Activated T-helper 2 cell treated with anti-CD3 and anti-CD28 coated beads, Interferon-gamma antibody, Interleukin-2, Interleukin-4, amounts not matched to agents 10 μg/mL and 5 μg/mL and 100 μg/mL, durations not matched to agents 14 hours and 24 hours and 36 hours (primary cell): ENCODE results near the gene FBXL20. TPM values are rescaled to one million over a fixed set of nuclear protein-coding genes. Genes with fewer than 3 reads are reported as not detected.
A peak's percentile ranks its signal among the peaks of the same experiment; 100 is the strongest.
"Not testable (repeated sequence)": the region's sequence is repeated elsewhere in the genome, so short reads cannot be mapped to it uniquely, and the experiment has no call there.

Source experiments
- DNase-seq: peaks from one replicate; pipeline ENCODE4 v3.0.0; 2021; ENCODE audit warnings: low spot score
- H3K27ac Mint-ChIP-seq: one replicate; pipeline ENCODE4 v1.8.0; 2021; ENCODE audit warnings: mixed read lengths
- H3K27me3 Mint-ChIP-seq: one replicate; pipeline ENCODE4 v1.8.0; 2021; ENCODE audit warnings: low read depth, mixed read lengths
- H3K36me3 Mint-ChIP-seq: one replicate; pipeline ENCODE4 v1.8.0; 2021; ENCODE audit warnings: low read depth, mixed read lengths
- H3K4me1 Mint-ChIP-seq: one replicate; pipeline ENCODE4 v1.8.0; 2021; ENCODE audit warnings: low read depth, mixed read lengths
- H3K4me3 Mint-ChIP-seq: one replicate; pipeline ENCODE4 v1.8.0; 2021; ENCODE audit warnings: low read depth, mild to moderate bottlenecking, moderate library complexity, mixed read lengths
- H3K9me3 Mint-ChIP-seq: one replicate; pipeline ENCODE4 v1.8.0; 2021; ENCODE audit warnings: mixed read lengths
- intact Hi-C: fragments of 100-400 bp; cut with micrococcal nuclease; formaldehyde crosslinking; loops from one replicate; pipeline ENCODE4 v1.15.1; 2023
- total RNA-seq: library from RNA; stranded (reverse); gene quantifications from 2 replicates; pipeline ENCODE4 v1.2.3, GENCODE V29; 2022

Gene FBXL20
- total RNA-seq: 18.1 and 18.8 TPM in 2 replicates

DNA sequence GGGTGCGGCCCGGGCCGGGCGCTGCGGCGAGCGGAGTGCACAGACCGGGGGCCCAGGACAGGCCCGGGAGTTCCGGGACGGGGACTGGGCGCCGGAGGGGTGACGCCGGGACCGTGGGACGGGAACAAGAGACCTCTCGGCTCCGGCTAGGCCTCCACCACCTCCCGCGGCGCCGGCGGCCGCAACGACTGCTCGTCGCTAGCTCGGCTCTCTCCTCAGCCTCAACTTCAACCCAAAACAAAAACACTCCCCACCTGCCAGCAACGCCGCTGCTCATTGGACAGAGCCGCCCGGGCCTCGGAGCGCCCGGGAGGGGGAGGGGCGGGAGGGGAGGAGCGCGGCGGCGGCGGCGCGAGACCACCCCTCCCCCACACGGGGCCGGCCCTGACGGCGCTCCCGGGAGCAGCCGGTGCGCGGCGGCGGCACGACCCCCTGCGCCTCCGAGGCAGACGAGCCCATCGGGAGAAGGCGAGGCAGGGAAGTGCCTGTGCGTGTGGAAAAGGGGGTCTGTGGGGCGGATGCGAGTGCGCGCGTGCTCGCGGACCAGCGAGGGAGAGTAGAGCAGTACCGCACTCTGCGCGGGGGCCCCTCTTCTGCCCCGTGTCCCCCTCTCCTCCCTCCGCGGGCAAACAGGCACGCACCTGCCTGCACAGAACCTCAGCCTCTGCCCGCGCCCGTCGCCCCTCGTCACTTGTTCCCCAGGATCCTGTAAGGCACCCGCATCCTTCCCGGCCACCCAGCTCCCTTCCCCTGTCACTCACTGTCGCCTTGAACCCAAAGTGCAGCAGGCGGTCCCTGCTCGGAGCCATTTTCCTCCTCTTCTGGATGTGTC lies at the start of gene FBXL20:
FBXL20 (minus strand) TSS at position 215 of the 832 bp plus-strand sequence. CDS start 224 bp downstream, outside the sequence.
- no peaks in the 10 kb centered on the region for H3K9me3 Mint-ChIP-seq
- peaks cover 36% of the 10 kb centered on the region for H3K4me1 Mint-ChIP-seq

DNA sequence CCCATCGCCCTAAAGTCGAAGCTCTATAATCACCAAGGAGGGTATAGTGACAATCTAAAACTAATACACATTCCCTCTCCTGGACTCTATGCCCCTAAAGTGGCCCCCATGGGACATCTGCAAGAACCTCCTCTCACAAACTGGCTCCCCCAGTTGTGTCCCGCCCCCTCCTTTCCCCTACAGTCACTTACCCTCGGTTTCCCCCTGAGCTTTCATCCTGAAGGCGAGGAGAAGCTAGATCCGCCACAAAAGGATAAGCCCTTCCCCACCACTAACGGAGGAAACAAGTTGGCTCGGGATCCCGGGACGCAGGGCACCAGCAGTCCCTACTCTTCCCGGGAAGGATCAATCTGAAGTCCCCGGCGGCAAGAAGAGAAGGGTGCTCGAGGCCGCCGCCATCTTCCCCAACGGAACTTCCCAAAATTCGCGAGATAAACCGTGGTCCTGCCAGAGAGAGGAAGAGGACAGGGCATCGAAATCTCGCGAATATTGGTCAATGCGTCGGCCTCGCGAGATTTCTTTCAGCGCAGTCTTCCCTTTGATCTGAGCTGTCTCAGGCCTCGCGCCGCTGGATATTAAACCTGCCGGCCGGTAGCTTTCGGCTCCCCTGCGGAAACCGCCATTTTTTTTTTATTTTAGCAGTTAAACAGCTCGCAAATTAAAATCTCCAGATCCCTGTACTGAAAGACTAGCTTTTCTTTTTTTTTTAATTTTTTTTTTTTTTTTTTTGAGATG lies 49.6 kb upstream of the FBXL20 start, which contains the start of gene MED1:
MED1 (minus strand) TSS at position 417 of the 735 bp plus-strand sequence; CDS start at position 216, 201 bp downstream.
- peaks cover 26% of the 10 kb centered on the region for H3K36me3 Mint-ChIP-seq
- H3K4me1 Mint-ChIP-seq: peaks cover 14% of the 10 kb centered on the region
- peak within 1 kb of the TSS; percentile 96 for H3K27ac Mint-ChIP-seq
- intact Hi-C loops: loop anchor here (1.0 to 2.0 kb wide), 2 partner anchors 10 to 46 kb away; partner anchors contain the start of gene CDK12
- no peaks in the 10 kb centered on the region for H3K27me3 Mint-ChIP-seq
- peak; percentile 92 for DNase-seq
- peak within 1 kb of the TSS; percentile 97 for H3K4me3 Mint-ChIP-seq
- H3K9me3 Mint-ChIP-seq: no peaks in the 10 kb centered on the region

More for the DNA sequence above, at the start of gene FBXL20:
- Mint-ChIP-seq H3K36me3 (peaks cover 13% of the 10 kb centered on the region), H3K4me3 (peak within 1 kb of the TSS; percentile 93), H3K27ac (peak within 1 kb of the TSS; percentile 94), H3K27me3 (no peaks in the 10 kb centered on the region)
- intact Hi-C loops: no loop called here
- DNase-seq: peak; percentile 87

GRCh38 chr17:39450051-39450450 lies 48.6 kb upstream of the FBXL20 start:
- no peaks in the 10 kb centered on the region for H3K27me3 Mint-ChIP-seq
- H3K36me3 Mint-ChIP-seq: peaks cover 30% of the 10 kb centered on the region
- peak overlapping the region; percentile 97 for H3K4me3 Mint-ChIP-seq
- intact Hi-C loops: loop anchor here (2.0 kb wide), 1 partner anchor 45 kb away; no protein-coding TSS in a partner anchor
- DNase-seq: no peak
- H3K4me1 Mint-ChIP-seq: peaks cover 14% of the 10 kb centered on the region
- H3K27ac Mint-ChIP-seq: peak overlapping the region; percentile 96
- H3K9me3 Mint-ChIP-seq: no peaks in the 10 kb centered on the region

GRCh38 chr17:39447561-39447960 lies 46.1 kb upstream of the FBXL20 start:
- intact Hi-C loops: no loop called here
- H3K27ac Mint-ChIP-seq: no peak overlapping the region
- H3K27me3 Mint-ChIP-seq: no peaks in the 10 kb centered on the region
- H3K4me3 Mint-ChIP-seq: no peak overlapping the region
- no peak for DNase-seq
- no peaks in the 10 kb centered on the region for H3K9me3 Mint-ChIP-seq
- H3K36me3 Mint-ChIP-seq: peaks cover 45% of the 10 kb centered on the region
- peaks cover 11% of the 10 kb centered on the region for H3K4me1 Mint-ChIP-seq

DNA sequence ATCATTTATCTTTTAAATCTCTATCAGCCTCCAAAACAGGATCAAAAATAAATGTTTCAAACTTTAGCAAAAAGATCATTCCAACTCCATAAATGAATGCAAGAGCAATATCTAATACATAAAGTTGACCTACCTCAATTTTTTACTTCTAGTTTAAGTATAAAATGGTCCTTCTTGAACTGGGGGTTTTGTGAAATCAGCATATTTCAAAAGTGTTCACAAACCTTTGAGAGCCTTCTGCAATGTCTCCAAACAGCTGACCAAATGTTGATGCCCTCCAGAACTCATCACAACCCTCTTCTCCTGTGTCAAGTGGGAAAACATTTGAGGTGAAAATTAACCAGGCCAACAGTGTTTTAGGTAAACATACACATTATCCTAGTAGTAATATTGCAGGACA lies 41.9 kb upstream of the FBXL20 start:
- DNase-seq: no peak
- H3K27me3 Mint-ChIP-seq: no peaks in the 10 kb centered on the region
- no peaks in the 10 kb centered on the region for H3K9me3 Mint-ChIP-seq
- intact Hi-C loops: no loop called here
- no peak overlapping the region for H3K27ac Mint-ChIP-seq
- H3K4me3 Mint-ChIP-seq: no peak overlapping the region
- H3K4me1 Mint-ChIP-seq: peaks cover 5% of the 10 kb centered on the region
- H3K36me3 Mint-ChIP-seq: peaks cover 66% of the 10 kb centered on the region

- H3K27me3 Mint-ChIP-seq, H3K27ac Mint-ChIP-seq, H3K9me3 Mint-ChIP-seq, H3K4me1 Mint-ChIP-seq, DNase-seq, intact Hi-C loops, H3K4me3 Mint-ChIP-seq: not testable (repeated sequence)
- H3K36me3 Mint-ChIP-seq: peaks cover 57% of the 10 kb centered on the region
These were observed 38.4 kb upstream of the FBXL20 start for GRCh38 chr17:39439868-39440267.

GRCh38 chr17:39429600-39429999 lies 28.2 kb upstream of the FBXL20 start:
- Mint-ChIP-seq H3K9me3 (no peaks in the 10 kb centered on the region), H3K27ac (no peak overlapping the region), H3K4me1 (no peaks in the 10 kb centered on the region), H3K36me3 (peaks cover 51% of the 10 kb centered on the region), H3K4me3 (no peak overlapping the region), H3K27me3 (no peaks in the 10 kb centered on the region)
- DNase-seq: no peak
- intact Hi-C loops: no loop called here

DNA sequence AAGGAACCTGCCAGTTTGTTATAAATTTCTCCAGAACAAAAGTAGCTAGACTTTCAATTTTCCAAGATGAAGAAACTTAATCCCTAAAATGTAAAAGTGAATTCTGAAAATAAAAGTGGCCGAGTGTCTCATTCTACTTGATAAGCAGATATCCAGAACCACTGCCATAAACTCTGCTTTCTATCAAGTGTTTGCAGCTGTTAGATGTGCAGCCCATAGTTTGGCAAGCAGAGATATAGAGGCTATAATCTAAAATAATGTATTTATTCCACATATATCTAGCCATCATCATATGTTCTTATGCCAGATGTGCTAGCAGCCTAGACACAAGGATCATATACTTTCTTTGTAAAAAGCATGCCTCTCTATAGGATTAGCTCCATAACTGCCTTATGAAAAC lies 14.7 kb upstream of the FBXL20 start:
- Mint-ChIP-seq H3K27me3 (no peaks in the 10 kb centered on the region), H3K36me3 (peaks cover 52% of the 10 kb centered on the region)

DNA sequence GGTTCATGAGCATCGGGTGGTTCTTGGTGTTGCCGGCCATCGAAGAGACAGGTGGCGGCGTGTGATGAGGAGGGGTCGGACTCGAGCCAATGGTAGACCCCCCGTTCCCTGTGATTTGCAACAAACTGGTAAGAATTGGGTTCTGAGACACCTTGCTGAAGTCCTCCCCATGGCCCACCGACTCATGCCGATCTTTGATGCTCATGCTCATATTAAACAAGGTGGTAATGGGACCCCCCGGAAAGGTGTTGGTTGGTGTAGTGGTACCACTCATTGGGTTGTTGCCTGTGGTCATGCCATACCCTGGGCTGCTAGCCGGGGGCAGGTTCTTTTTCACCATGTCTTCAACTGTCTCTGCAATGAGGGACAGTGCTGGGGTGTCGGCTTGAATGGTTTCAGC lies 8.9 kb upstream of the FBXL20 start:
- intact Hi-C loops: no loop called here
- no peak for DNase-seq
- Mint-ChIP-seq H3K27me3 (no peaks in the 10 kb centered on the region), H3K27ac (no peak overlapping the region), H3K36me3 (peaks cover 66% of the 10 kb centered on the region), H3K4me1 (peaks cover 15% of the 10 kb centered on the region), H3K9me3 (no peaks in the 10 kb centered on the region), H3K4me3 (no peak overlapping the region)

More for the DNA sequence above, 14.7 kb upstream of the FBXL20 start:
- H3K4me1 Mint-ChIP-seq: no peaks in the 10 kb centered on the region
- H3K4me3 Mint-ChIP-seq: no peak overlapping the region
- DNase-seq: no peak
- H3K27ac Mint-ChIP-seq: no peak overlapping the region
- intact Hi-C loops: no loop called here
- no peaks in the 10 kb centered on the region for H3K9me3 Mint-ChIP-seq

GRCh38 chr17:39408360-39408759 lies 6.9 kb upstream of the FBXL20 start:
- H3K36me3 Mint-ChIP-seq: peaks cover 62% of the 10 kb centered on the region
- H3K4me1 Mint-ChIP-seq: peaks cover 27% of the 10 kb centered on the region
- H3K9me3 Mint-ChIP-seq: no peaks in the 10 kb centered on the region
- H3K27ac Mint-ChIP-seq: no peak overlapping the region
- H3K4me3 Mint-ChIP-seq: no peak overlapping the region
- intact Hi-C loops: no loop called here
- DNase-seq: no peak
- H3K27me3 Mint-ChIP-seq: no peaks in the 10 kb centered on the region

GRCh38 chr17:39406951-39407350 lies 5.5 kb upstream of the FBXL20 start:
- intact Hi-C loops: no loop called here
- no peaks in the 10 kb centered on the region for H3K9me3 Mint-ChIP-seq
- DNase-seq: no peak
- peaks cover 32% of the 10 kb centered on the region for H3K4me1 Mint-ChIP-seq
- H3K4me3 Mint-ChIP-seq: no peak overlapping the region
- H3K27ac Mint-ChIP-seq: peak overlapping the region; percentile 72
- no peaks in the 10 kb centered on the region for H3K27me3 Mint-ChIP-seq
- H3K36me3 Mint-ChIP-seq: peaks cover 59% of the 10 kb centered on the region

GRCh38 chr17:39405436-39405835 lies 4.0 kb upstream of the FBXL20 start:
- Mint-ChIP-seq H3K4me1 (peaks cover 36% of the 10 kb centered on the region), H3K27me3 (no peaks in the 10 kb centered on the region), H3K4me3 (no peak overlapping the region), H3K27ac (peak overlapping the region; percentile 84), H3K36me3 (peaks cover 49% of the 10 kb centered on the region), H3K9me3 (no peaks in the 10 kb centered on the region)
- DNase-seq: no peak
- intact Hi-C loops: loop anchor here (2.0 kb wide), 2 partner anchors 45 to 55 kb away; partner anchors contain the start of genes CDK12 and MED1
